Dermis microvascular lymphatic vessel endothelial cell (primary cell): ENCODE data around the gene CACNA2D3. TPM values are rescaled to one million over a fixed set of nuclear protein-coding genes. Genes with fewer than 3 reads are reported as not detected.
A peak's percentile ranks its signal among the peaks of the same experiment; 100 is the strongest.

ENCODE experiments used
- DNase-seq, 2 donors: peaks; one replicate each; pipeline versions ENCODE4 v3.0.0 to v3.0.0-alpha.2; 2010; ENCODE audit warnings: low read depth in 2 of 2
- total RNA-seq: library from RNA; depleted of rRNA; stranded (reverse); fragments of >200 nt; gene quantifications from 2 replicates; pipeline ENCODE4 v1.2.1, GENCODE V29; 2014

CACNA2D3 gene
- total RNA-seq, 1 donor from 2014 or later = not detected

GRCh38 chr3:54844211-54844610, 721.9 kb downstream of the CACNA2D3 start:
- no peak for DNase-seq

GRCh38 chr3:54845011-54845410, 722.7 kb downstream of the CACNA2D3 start:
- no peak for DNase-seq

DNA sequence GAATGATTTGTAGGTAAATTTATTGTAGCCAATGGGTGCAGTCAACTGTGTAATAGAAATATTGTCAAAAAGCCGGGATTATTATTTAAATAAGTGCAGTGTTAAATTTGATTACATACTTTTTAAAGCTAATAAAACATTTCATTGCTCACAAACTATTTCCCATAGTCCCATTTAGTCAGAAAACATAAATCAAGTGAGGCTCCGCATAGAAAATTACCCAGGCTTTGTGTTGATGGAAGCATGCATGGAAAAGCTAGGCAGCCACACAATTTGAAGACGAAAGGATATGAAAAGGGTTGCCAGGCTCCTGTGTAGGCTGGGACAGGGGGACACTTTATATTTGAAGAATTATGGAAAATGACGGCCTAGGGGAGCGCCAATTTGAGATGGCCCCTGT, 723.2 kb downstream of the CACNA2D3 start:
- DNase-seq = no peak

DNA sequence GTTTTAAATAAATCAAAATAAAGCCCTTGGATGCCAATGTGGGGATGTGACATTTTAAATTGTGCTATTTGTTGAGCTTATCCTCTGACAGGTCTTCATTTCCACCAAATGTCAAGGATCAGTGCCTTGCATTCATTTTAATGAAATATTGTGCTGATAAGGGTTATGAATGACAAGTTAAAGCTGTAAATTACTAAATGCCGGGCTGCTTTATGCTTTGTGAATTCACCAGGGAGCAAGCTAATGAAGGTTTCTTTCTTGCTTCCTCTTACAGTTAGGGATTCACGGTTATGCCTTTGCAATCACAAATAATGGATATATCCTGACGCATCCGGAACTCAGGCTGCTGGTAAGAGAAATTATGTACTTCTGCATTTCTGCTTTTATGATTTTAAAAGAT, 723.8 kb downstream of the CACNA2D3 start:
- DNase-seq = no peak

DNA sequence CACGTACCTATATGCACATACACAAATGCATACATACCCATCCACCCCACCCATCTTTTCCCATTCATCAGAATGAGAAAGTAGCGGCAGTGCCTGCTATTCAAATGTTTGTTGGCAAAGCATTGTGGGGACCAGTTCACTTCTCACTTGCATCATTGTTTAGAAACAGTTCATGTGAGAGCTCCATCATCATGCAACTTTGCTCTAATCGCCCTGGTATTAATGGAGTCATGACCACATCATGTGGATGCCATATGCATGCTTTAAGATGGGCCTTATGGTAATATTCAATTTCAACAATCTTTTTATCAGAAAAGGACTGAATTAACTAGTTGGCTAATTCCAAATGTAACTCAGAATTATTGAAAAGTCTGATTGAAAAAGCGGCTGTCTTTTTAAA, 725.0 kb downstream of the CACNA2D3 start:
- no peak for DNase-seq

DNA sequence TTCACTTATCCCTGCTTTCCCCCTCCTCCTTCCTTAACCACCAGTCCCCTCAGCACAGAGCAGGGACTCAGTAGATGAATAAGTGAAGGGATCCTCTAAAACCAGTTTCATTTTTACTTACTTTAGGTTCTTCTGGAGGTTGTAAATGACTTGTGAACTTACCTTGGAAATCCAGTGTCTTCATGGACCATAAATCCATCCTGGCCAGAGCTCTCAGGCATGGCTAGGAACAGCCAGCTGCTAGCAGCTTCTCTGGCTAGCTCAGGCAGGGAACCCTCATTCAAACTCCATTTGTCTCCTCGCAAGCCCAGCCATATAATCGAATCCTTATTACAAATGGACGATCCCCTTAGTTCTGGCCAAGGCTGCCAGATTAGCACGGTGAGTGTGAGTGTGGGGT, 727.0 kb downstream of the CACNA2D3 start:
- no peak for DNase-seq

DNA sequence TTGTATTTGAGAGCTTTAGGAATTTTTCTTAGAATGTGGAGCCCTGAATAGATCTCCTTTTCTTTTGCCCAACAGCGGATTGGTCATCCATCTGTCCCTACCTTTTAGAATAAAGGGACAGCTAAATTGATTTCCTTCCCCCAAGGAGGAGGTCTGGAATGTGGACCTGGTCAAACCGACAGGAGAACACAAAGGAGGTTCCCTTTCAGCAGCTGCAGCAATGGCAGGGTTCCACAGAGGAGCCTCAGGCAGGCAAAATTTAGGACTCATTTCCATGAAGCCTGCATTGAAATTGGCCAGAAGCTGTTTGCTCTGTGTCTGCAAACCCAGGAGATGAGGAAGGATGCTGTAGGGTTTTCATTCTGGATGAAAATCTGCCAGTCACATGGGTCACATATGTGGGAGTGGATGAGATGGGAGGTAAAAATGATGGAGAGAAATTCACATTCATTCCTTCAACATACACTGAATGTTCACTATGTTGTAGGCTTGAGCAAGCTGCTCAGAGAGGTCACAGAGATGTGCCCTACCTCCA, 728.2 kb downstream of the CACNA2D3 start:
- DNase-seq = no peak

GRCh38 chr3:54853573-54854404, 731.4 kb downstream of the CACNA2D3 start:
- DNase-seq = peak; percentile 4 to 40

- DNase-seq = no peak
Observed at GRCh38 chr3:54856271-54856670, 733.9 kb downstream of the CACNA2D3 start.

DNA sequence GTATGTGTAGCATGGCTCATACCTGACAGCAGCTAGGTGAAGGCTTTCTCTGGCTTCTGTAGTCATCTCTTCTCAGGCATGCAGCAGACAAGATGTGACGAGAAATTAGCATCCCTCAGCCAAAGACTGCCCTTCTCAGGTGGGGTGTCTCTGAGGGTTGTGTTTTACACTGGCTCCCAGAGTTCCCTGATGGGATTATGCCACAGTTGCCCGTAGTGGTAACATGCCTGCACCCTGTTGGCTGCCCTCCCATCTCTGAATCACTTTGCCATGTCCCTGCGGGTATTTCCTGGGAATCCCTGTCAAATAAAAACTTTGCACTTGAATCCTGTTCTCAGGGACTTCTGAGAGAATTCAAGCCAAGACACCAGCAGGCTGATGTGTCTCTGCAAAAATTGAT, 735.0 kb downstream of the CACNA2D3 start:
- no peak for DNase-seq

GRCh38 chr3:54858093-54858785, 735.9 kb downstream of the CACNA2D3 start:
- no peak for DNase-seq

- no peak for DNase-seq
Observed at GRCh38 chr3:54859184-54859583, 736.8 kb downstream of the CACNA2D3 start.

- DNase-seq = no peak
Observed at GRCh38 chr3:54861248-54862067, 739.1 kb downstream of the CACNA2D3 start.

GRCh38 chr3:54862526-54862925, 740.2 kb downstream of the CACNA2D3 start:
- no peak for DNase-seq

DNA sequence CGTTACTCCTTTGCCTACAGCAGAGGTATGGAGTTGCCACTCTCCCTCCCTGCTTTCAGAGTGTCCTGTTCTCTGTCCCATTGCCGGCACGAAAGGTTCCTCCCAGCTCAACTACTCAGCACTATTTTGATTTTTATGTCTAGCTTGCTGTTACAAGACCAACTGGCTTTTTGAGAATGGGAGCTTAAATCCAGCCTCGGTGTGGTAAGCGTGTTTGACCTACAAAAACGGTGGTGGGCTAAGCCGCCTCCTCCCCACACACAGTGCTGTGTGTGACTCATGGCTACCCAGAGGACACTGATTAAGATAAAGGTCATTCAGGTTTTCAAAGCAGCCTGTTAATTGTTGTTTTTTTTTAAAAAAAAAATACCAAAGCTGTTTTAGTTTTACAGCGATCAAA, 741.0 kb downstream of the CACNA2D3 start:
- DNase-seq = no peak

- no peak for DNase-seq
Observed at GRCh38 chr3:54863786-54864185, 741.4 kb downstream of the CACNA2D3 start.

DNA sequence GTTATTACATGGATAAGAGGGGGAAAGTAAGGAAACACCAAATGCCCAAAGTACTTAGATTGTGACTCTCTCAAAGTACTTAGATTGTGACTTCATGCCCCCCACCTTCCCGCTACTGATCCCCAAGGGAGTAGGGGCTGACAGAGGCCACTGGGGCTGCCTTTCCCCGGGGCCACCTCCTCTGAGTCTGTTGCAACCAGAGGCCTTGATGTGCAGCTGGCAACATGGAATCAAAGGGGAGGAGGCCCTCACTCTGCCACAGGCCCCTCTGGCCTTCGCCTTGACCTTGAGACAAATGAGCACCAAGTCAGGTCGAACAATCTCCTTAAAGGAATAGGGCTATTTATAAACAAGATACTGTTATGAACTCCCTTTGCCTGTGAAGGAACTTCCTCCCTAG, 743.0 kb downstream of the CACNA2D3 start:
- no peak for DNase-seq

- DNase-seq = no peak
Observed at GRCh38 chr3:54866251-54866650, 743.9 kb downstream of the CACNA2D3 start.

DNA sequence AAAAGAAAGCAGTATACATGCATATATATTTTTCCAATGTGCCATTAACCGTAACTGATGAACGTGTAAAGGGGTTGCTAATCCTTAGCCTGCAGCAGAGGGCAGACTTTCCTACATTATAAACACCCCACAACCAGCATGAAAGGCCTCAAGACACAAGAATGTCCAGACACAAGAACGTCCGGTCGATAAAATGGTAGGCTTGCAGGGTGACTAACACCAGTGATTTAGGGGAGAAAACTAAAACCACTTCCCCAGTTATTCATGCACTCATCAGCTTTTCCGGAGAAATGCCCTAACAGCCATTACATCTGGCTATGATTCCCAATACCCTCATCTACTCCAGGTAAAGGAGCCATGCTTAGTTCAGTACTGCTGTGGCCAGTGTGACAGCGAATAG, 748.1 kb downstream of the CACNA2D3 start:
- DNase-seq = no peak

- DNase-seq = no peak
Observed at GRCh38 chr3:54871867-54872266, 749.5 kb downstream of the CACNA2D3 start.

DNA sequence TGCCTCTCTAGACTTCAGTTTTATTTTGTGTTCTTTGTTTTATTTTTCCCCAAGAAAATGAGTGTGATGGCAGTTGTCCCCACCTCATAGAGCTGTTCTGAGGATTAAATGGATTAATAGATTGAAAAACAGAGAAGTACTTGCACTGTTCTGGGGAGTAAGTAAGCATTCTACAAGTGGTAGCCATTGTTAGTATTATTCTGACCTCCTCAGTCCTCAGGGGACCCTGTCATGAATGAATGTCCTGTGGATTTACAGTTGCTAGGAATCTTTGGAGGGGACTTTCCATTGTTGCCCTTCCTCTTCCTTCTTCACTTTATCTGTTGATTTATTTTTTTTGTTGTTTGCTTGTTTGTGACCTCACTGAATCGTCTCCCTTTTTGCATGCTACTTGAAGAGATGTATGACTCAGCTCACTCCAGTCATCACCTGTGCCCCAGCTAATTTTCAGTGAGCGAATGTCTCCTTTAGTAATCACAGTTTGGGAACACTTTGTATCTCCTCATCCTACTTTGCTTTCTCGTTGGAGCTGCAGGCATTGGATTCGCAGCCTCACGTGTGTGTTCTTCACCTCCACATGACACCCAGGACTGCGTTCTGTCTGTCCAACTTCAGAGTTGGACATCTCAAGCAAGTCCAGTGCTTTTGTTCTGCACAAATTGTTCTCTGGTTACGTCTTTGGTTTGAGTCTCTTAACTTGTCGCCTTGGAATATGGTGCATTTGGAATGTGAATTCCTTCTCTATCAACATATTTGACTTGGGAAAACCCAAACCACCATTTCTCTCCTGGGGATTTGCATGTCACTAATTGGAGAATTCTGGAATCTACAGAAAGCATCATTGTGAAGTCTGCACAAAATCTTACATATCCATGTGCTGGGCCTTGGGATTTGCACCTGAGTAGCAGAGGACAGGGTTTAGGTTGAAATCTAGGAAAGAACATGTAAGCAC, 751.0 kb downstream of the CACNA2D3 start:
- no peak for DNase-seq
